IMR-90 (cell line): ENCODE results near the gene SUSD1. TPM values are rescaled to one million over a fixed set of nuclear protein-coding genes. Genes with fewer than 3 reads are reported as not detected.
A peak's percentile ranks its signal among the peaks of the same experiment; 100 is the strongest.

Experiments used
- ATAC-seq: fragments of 200-7000 bp; cut with Tn5 transposase; 2 replicates; pipeline ENCODE4 v1.9.1; 2020; ENCODE audit warnings: low read depth, mild to moderate bottlenecking, moderate library complexity
- BruUV-seq: library from RNA; stranded (reverse); fragments of 400-500 nt; replicated peaks from 2 replicates; lab custom pipeline; 2021; lab: Mats Ljungman, UMichigan
- CTCF ChIA-PET: fragments of 300-600 bp; formaldehyde crosslinking; extraction: SDS; loops from one replicate; lab custom pipeline; 2021; ENCODE audit warnings: antibody characterized with exemption; lab: Yijun Ruan, JAX
- POLR2A ChIA-PET: fragments of 300-600 bp; sonication (Branson Sonifier 250); formaldehyde crosslinking; loops from one replicate; lab custom pipeline; 2022; ENCODE audit warnings: antibody characterized with exemption; ENCODE audit not compliant: unreplicated experiment; lab: Charles Lee
- DNase-seq: peaks from one replicate; pipeline ENCODE4 v3.0.0; 2013
- H2AFZ ChIP-seq: replicated peaks from 2 replicates; pipeline ENCODE3; 2013; ENCODE audit warnings: low read length, mild to moderate bottlenecking; ENCODE audit not compliant: poor library complexity
- H2AK5ac ChIP-seq: 2 replicates; pipeline ENCODE4 v1.6.1; 2013; ENCODE audit warnings: low read depth, low read length, inconsistent platforms
- H2AK9ac ChIP-seq: replicated peaks from 2 replicates; pipeline ENCODE3; 2013; ENCODE audit warnings: mild to moderate bottlenecking, low read depth, low read length, moderate library complexity; ENCODE audit not compliant: poor library complexity
- H2BK120ac ChIP-seq: 2 replicates; pipeline ENCODE4 v1.6.1; 2013; ENCODE audit warnings: low read depth, low read length, inconsistent platforms
- H2BK15ac ChIP-seq: 3 replicates; pipeline ENCODE4 v1.6.1; 2013; ENCODE audit warnings: low read depth, low read length, inconsistent platforms
- H2BK20ac ChIP-seq: 2 replicates; pipeline ENCODE4 v1.6.1; 2013; ENCODE audit warnings: low read depth, mild to moderate bottlenecking, inconsistent platforms, low read length, moderate library complexity
- H2BK5ac ChIP-seq: 2 replicates; pipeline ENCODE4 v1.6.1; 2013; ENCODE audit warnings: mild to moderate bottlenecking, low read depth, low read length, inconsistent platforms; ENCODE audit not compliant: poor library complexity, severe bottlenecking
- H3K14ac ChIP-seq: replicated peaks from 2 replicates; pipeline ENCODE4 v1.6.1; 2013; ENCODE audit warnings: low read depth, low read length, inconsistent platforms
- H3K18ac ChIP-seq: 2 replicates; pipeline ENCODE4 v1.6.1; 2013; ENCODE audit warnings: low read depth, low read length, control low read depth
- H3K23ac ChIP-seq: 2 replicates; pipeline ENCODE4 v1.6.1; 2013; ENCODE audit warnings: low read depth, low read length, inconsistent platforms
- H3K27ac ChIP-seq: 2 replicates; pipeline ENCODE4 v1.5.1; 2013; ENCODE audit warnings: mild to moderate bottlenecking, control low read depth, low read length; ENCODE audit not compliant: insufficient read depth
- H3K27me3 ChIP-seq: 2 replicates; pipeline ENCODE4 v1.6.1; 2013; ENCODE audit warnings: low read length; ENCODE audit not compliant: control insufficient read depth, insufficient read depth
- H3K36me3 ChIP-seq: 2 replicates; pipeline ENCODE4 v1.6.1; 2013; ENCODE audit warnings: low read length, mixed read lengths; ENCODE audit not compliant: control insufficient read depth, insufficient read depth
- H3K4ac ChIP-seq: 2 replicates; pipeline ENCODE4 v1.6.1; 2013; ENCODE audit warnings: low read depth, low read length, inconsistent platforms
- H3K4me1 ChIP-seq: 2 replicates; pipeline ENCODE4 v1.6.1; 2013; ENCODE audit warnings: low read length, mixed read lengths; ENCODE audit not compliant: control insufficient read depth, insufficient read depth
- H3K4me2 ChIP-seq: 2 replicates; pipeline ENCODE4 v1.6.1; 2013; ENCODE audit warnings: low read depth, mild to moderate bottlenecking, control low read depth, low read length, moderate library complexity
- H3K4me3 ChIP-seq: 2 replicates; pipeline ENCODE4 v1.5.1; 2013; ENCODE audit warnings: low read depth, mild to moderate bottlenecking, control low read depth, low read length, moderate library complexity; ENCODE audit not compliant: insufficient read depth
- H3K56ac ChIP-seq: 2 replicates; pipeline ENCODE4 v1.6.1; 2013; ENCODE audit warnings: low read length, inconsistent platforms; ENCODE audit not compliant: insufficient read depth; ENCODE audit errors: extremely low read depth
- H3K79me1 ChIP-seq, 2 experiments: 2 replicates each; pipeline ENCODE4 v1.6.1; 2013; ENCODE audit warnings: low read length in 2 of 2, inconsistent platforms in 1 of 2, low read depth in 1 of 2
- H3K9ac ChIP-seq: 2 replicates; pipeline ENCODE4 v1.6.1; 2013; ENCODE audit warnings: low read depth, low read length, control low read depth
- H3K9me1 ChIP-seq: 2 replicates; pipeline ENCODE4 v1.6.1; 2013; ENCODE audit warnings: low read length, inconsistent platforms; ENCODE audit not compliant: insufficient read depth
- H3K9me3 ChIP-seq: 2 replicates; pipeline ENCODE4 v1.6.1; 2013; ENCODE audit warnings: low read length; ENCODE audit not compliant: control insufficient read depth, insufficient read depth
- H4K20me1 ChIP-seq: 2 replicates; pipeline ENCODE4 v1.6.1; 2013; ENCODE audit warnings: low read length, inconsistent platforms; ENCODE audit not compliant: insufficient read depth
- H4K5ac ChIP-seq: 2 replicates; pipeline ENCODE4 v1.6.1; 2013; ENCODE audit warnings: mild to moderate bottlenecking, low read depth, low read length, control low read depth
- H4K8ac ChIP-seq, 2 experiments: 2 replicates each; pipeline ENCODE4 v1.6.1; 2013; ENCODE audit warnings: low read depth in 2 of 2, low read length in 2 of 2, control low read depth in 1 of 2, inconsistent platforms in 1 of 2
- H4K91ac ChIP-seq: 2 replicates; pipeline ENCODE4 v1.6.1; 2013; ENCODE audit warnings: low read depth, low read length, inconsistent platforms; ENCODE audit not compliant: insufficient read depth
- BHLHE40 ChIP-seq: fragments of 150-350 bp; IDR thresholded peaks from 2 replicates; pipeline ENCODE4 v1.6.1; 2016; ENCODE audit warnings: mild to moderate bottlenecking, low read depth, low read length
- FOS ChIP-seq: fragments of 150-350 bp; IDR thresholded peaks from 2 replicates; pipeline ENCODE4 v1.6.1; 2016; ENCODE audit warnings: low read depth, low read length
- MAZ ChIP-seq: IDR thresholded peaks from 2 replicates; pipeline ENCODE4 v1.6.1; 2012; ENCODE audit warnings: low read depth, mild to moderate bottlenecking, low read length, improper control_type of control experiment, moderate library complexity, borderline replicate concordance
- MXI1 ChIP-seq: IDR thresholded peaks from 2 replicates; pipeline ENCODE4 v1.6.1; 2012; ENCODE audit warnings: low read depth, mild to moderate bottlenecking, low read length, moderate library complexity, borderline replicate concordance
- POLR2A ChIP-seq: IDR thresholded peaks from 2 replicates; pipeline ENCODE4 v1.6.1; 2012; ENCODE audit warnings: mild to moderate bottlenecking, low read depth, low read length
- dilution Hi-C: fragments of 300-500 bp; cut with HindIII; formaldehyde crosslinking; loops from one replicate; pipeline ENCODE4 v1.14.3; 2018; ENCODE audit warnings: low sequenced_read_pairs; ENCODE audit not compliant: unreplicated experiment
- in situ Hi-C: fragments of 300-500 bp; cut with MboI; formaldehyde crosslinking; loops from 3 replicates; pipeline ENCODE4 v1.14.3; 2019; ENCODE audit warnings: low sequenced_read_pairs, inconsistent platforms, mixed read lengths
- intact Hi-C: fragments of 100-400 bp; cut with micrococcal nuclease; formaldehyde crosslinking; loops from 2 replicates; pipeline ENCODE4 v1.10.0; 2022
- polyA plus RNA-seq, 3 experiments: library from polyadenylated mRNA; depleted of rRNA; stranded (reverse); fragments of >200 nt; gene quantifications; 2 replicates each; pipeline ENCODE4 v1.2.3, GENCODE V29; 2012; ENCODE audit warnings: low replicate concordance in 1 of 3
- total RNA-seq: library from RNA; depleted of rRNA; stranded (reverse); fragments of >200 nt; gene quantifications from 2 replicates; pipeline ENCODE4 v1.2.3, GENCODE V29; 2012

Gene SUSD1
- total and polyA plus RNA-seq, 2 of the 4 experiments (the other 2 are of a cell fraction), result 4.0 to 4.7 TPM

GRCh38 chr9:112010537-112010936 lies 164.6 kb downstream of the SUSD1 start:
- BruUV-seq, result no TSS peak
- Histone ChIP-seq H2AK5ac (peak overlapping the region; percentile 50), H2BK120ac (peak overlapping the region; percentile 98), H3K9ac (no peak overlapping the region), H4K91ac (peak overlapping the region; percentile 46), H3K4me1 (peaks cover 32% of the 10 kb centered on the region), H3K79me1 (peaks cover 0 to 3% of the 10 kb centered on the region in 2 experiments; a peak in 1 of 4 replicates), H3K27me3 (no peaks in the 10 kb centered on the region), H3K4me2 (no peak overlapping the region), H3K14ac (peak overlapping the region; percentile 50; the same call in 1 of the 2 replicates), H3K9me3 (no peaks in the 10 kb centered on the region), H3K4ac (peak overlapping the region; percentile 40; the same call in 1 of the 2 replicates), H3K4me3 (no peak overlapping the region), H3K27ac (no peak overlapping the region), H3K18ac (peak overlapping the region; percentile 55; the same call in 1 of the 2 replicates), H2AK9ac (no peak overlapping the region), H3K23ac (no peak overlapping the region; the same call in 1 of the 2 replicates), H4K20me1 (no peaks in the 10 kb centered on the region), H4K5ac (peak overlapping the region; percentile 60; the same call in 1 of the 2 replicates), H4K8ac (peak overlapping the region; percentile 23 to 93; a peak in 3 of 4 replicates), H2BK5ac (peak overlapping the region; percentile 90), H2AFZ (no peak overlapping the region), H3K56ac (no peak overlapping the region), H2BK20ac (peak overlapping the region; percentile 83), H3K36me3 (no peaks in the 10 kb centered on the region), H2BK15ac (peak overlapping the region; percentile 31; the same call in 2 of the 3 replicates), H3K9me1 (peaks cover 12% of the 10 kb centered on the region)
- intact Hi-C loops, result loop anchor here (5.0 kb wide), 1 partner anchor 62 kb away; no protein-coding TSS in a partner anchor
- dilution Hi-C loops, result no loop called here
- TF ChIP-seq MXI1 (no peak), POLR2A (no peak), MAZ (no peak), BHLHE40 (no peak), FOS (no peak)
- DNase-seq (no peak), ATAC-seq (no peak)
- in situ Hi-C loops, result no loop called here
- POLR2A ChIA-PET, result interaction anchor here (1.0 to 1.4 kb wide), 2 partner anchors 58 to 64 kb away, joined by 5 to 7 read pairs; no protein-coding TSS in a partner anchor
- CTCF ChIA-PET, result interaction anchor here (1.8 kb wide), 1 partner anchor 12 kb away, joined by 4 read pairs; no protein-coding TSS in a partner anchor
